Transverse colon (tissue), 4 donors: ENCODE measurements around the gene PIK3CD.

Experiments
- EP300 ChIP-seq: sonication (generic); formaldehyde crosslinking; IDR thresholded peaks from one replicate; pipeline ENCODE4 v1.6.1; 2017; ENCODE audit warnings: antibody characterized with exemption, low read depth
- POLR2A ChIP-seq: fragments of 450-650 bp; IDR thresholded peaks from one replicate; pipeline ENCODE4 v1.6.1; 2016; ENCODE audit warnings: antibody characterized with exemption, mild to moderate bottlenecking, moderate library complexity
- POLR2AphosphoS5 ChIP-seq, 3 donors: sonication (generic); formaldehyde crosslinking; IDR thresholded peaks; one replicate each; pipeline ENCODE4 v1.6.1; 2016; ENCODE audit warnings: antibody characterized with exemption in 3 of 3
- TF ChIP-seq, protein P1 (sequence below), 5 experiments: fragments of 200-600 bp in 3 of 5; fragments of 450-650 bp in 2 of 5; sonication (generic) in 3 of 5; IDR thresholded peaks; 1 replicate in 2 of 5; 2 replicates in 3 of 5; pipeline ENCODE4 v1.5.1; 2016 to 2017; ENCODE audit warnings: antibody characterized with exemption in 5 of 5, inconsistent platforms in 3 of 5, mild to moderate bottlenecking in 2 of 5, moderate library complexity in 1 of 5

DNA sequence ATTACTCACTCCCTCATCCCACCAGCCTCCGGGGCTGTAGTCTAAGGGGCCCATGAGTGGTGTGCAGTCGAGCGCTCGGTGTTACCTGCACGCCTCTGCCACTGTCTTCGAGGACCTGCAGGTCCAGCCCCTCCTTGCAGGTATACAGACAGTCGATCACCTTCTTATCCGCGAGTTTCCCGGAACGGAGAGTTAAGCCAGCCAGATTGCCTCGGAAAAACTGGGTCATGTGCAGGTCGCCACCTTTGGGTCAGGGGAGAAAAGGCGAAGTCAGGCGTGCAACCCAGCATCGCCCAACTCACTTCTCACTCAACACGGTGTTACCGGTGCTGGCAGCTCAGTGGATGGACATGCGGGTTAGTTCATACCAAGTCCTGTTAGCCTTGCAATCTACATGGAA is 84.3 kb downstream of the PIK3CD start:
- TF ChIP-seq POLR2AphosphoS5 (IDR thresholded peaks at IDR 0.05) = no peak
- TF ChIP-seq, protein P1, sequence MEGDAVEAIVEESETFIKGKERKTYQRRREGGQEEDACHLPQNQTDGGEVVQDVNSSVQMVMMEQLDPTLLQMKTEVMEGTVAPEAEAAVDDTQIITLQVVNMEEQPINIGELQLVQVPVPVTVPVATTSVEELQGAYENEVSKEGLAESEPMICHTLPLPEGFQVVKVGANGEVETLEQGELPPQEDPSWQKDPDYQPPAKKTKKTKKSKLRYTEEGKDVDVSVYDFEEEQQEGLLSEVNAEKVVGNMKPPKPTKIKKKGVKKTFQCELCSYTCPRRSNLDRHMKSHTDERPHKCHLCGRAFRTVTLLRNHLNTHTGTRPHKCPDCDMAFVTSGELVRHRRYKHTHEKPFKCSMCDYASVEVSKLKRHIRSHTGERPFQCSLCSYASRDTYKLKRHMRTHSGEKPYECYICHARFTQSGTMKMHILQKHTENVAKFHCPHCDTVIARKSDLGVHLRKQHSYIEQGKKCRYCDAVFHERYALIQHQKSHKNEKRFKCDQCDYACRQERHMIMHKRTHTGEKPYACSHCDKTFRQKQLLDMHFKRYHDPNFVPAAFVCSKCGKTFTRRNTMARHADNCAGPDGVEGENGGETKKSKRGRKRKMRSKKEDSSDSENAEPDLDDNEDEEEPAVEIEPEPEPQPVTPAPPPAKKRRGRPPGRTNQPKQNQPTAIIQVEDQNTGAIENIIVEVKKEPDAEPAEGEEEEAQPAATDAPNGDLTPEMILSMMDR (IDR thresholded peaks at IDR 0.05) = no peak
- TF ChIP-seq EP300 = no peak
- no peak for TF ChIP-seq POLR2A
